ENCODE data around the gene ATL2.

GRCh38 chr2:38345323-38346038, 31.6 kb downstream of the ATL2 start:
- TF ChIP-seq RAD21 (IDR thresholded peaks at IDR 0.05; ENCODE audit: low read depth) (no peak), CREB1 (IDR thresholded peaks at IDR 0.05; ENCODE audit: low read depth) (no peak), CEBPB (IDR thresholded peaks at IDR 0.05) (no peak), YY1 (IDR thresholded peaks at IDR 0.05; ENCODE audit: low read depth) (no peak)
